SU-DHL-6 (cell line): ENCODE measurements around the gene RGL3.

Experiments
- CTCF ChIP-seq: fragments of 200-600 bp; sonication (generic); IDR thresholded peaks from one replicate; pipeline ENCODE4 v1.5.1; 2017; ENCODE audit warnings: antibody characterized with exemption, mild to moderate bottlenecking, low read length, moderate library complexity; ENCODE audit not compliant: insufficient read depth, poor library complexity, severe bottlenecking
- EZH2phosphoT487 ChIP-seq: fragments of 200-600 bp; sonication (generic), shearing (Covaris generic); conservative IDR thresholded peaks from 2 replicates; pipeline ENCODE4 v1.6.1; 2018; ENCODE audit warnings: mild to moderate bottlenecking, antibody characterized with exemption, low read length, moderate library complexity, mixed read lengths

- TF ChIP-seq CTCF, result no peak
- no peak for TF ChIP-seq EZH2phosphoT487
Measured at GRCh38 chr19:11458236-11458900, 39.3 kb upstream of the RGL3 start.
